ENCODE results near the gene C20orf144.
A peak's percentile ranks its signal among the peaks of the same experiment; 100 is the strongest.
"Not testable (repeated sequence)": the region's sequence is repeated elsewhere in the genome, so short reads cannot be mapped to it uniquely, and the experiment has no call there.

The C20orf144 gene

GRCh38 chr20:33646191-33646590 lies 15.9 kb upstream of the C20orf144 start:
- Histone ChIP-seq H4K20me1 (ENCODE audit: insufficient read depth, low read length) (peaks cover 9% of the 10 kb centered on the region; the same call in 1 of the 2 replicates), H3K9me3 (ENCODE audit: insufficient read depth, low read length, severe bottlenecking) (no peaks in the 10 kb centered on the region), H3K79me2 (ENCODE audit: insufficient read depth, low read length) (no peaks in the 10 kb centered on the region), H3K4me1 (ENCODE audit: insufficient read depth, low read length) (no peaks in the 10 kb centered on the region), H3K27me3 (ENCODE audit: insufficient read depth, low read length, poor library complexity) (no peaks in the 10 kb centered on the region), H3K4me2 (ENCODE audit: insufficient read depth, low read length) (no peak overlapping the region), H3K27ac (ENCODE audit: low read length) (no peak overlapping the region), H2AFZ (ENCODE audit: low read depth, low read length) (no peak overlapping the region), H3K4me3 (ENCODE audit: low read depth in 1 of 2, low read length in 2 of 2) (no peak overlapping the region), H3K36me3 (ENCODE audit: insufficient read depth, low read length) (peaks cover 45% of the 10 kb centered on the region), H3K9ac (ENCODE audit: low read depth, low read length) (no peak overlapping the region)
- no peak for TF ChIP-seq EZH2 (IDR thresholded peaks at IDR 0.05; ENCODE audit: borderline replicate concordance, low read depth, low read length, severe bottlenecking)
- no peak for TF ChIP-seq CTCF (IDR thresholded peaks at IDR 0.05; ENCODE audit: borderline replicate concordance, extremely low read depth, low read length, poor library complexity, severe bottlenecking)
- DNase-seq = no peak
- no peak for ATAC-seq (ENCODE audit: insufficient read depth, low read depth)

GRCh38 chr20:33646959-33647602 lies 15.0 kb upstream of the C20orf144 start:
- not testable (repeated sequence) for H3K9me3 ChIP-seq (ENCODE audit: insufficient read depth, low read length, severe bottlenecking); H3K79me2 ChIP-seq (ENCODE audit: insufficient read depth, low read length); H4K20me1 ChIP-seq (ENCODE audit: insufficient read depth, low read length); DNase-seq; H3K4me3 ChIP-seq (ENCODE audit: low read depth in 1 of 2, low read length in 2 of 2); H2AFZ ChIP-seq (ENCODE audit: low read depth, low read length); H3K27ac ChIP-seq (ENCODE audit: low read length); H3K4me1 ChIP-seq (ENCODE audit: insufficient read depth, low read length); H3K9ac ChIP-seq (ENCODE audit: low read depth, low read length); H3K27me3 ChIP-seq (ENCODE audit: insufficient read depth, low read length, poor library complexity); H3K4me2 ChIP-seq (ENCODE audit: insufficient read depth, low read length)
- peak; percentile 68 for ATAC-seq (ENCODE audit: insufficient read depth, low read depth)
- H3K36me3 ChIP-seq (ENCODE audit: insufficient read depth, low read length) = peaks cover 37% of the 10 kb centered on the region

- Histone ChIP-seq H3K9ac (ENCODE audit: low read depth, low read length) (no peak overlapping the region), H3K36me3 (ENCODE audit: insufficient read depth, low read length) (peaks cover 32% of the 10 kb centered on the region), H3K4me2 (ENCODE audit: insufficient read depth, low read length) (no peak overlapping the region), H3K27ac (ENCODE audit: low read length) (no peak overlapping the region), H3K4me1 (ENCODE audit: insufficient read depth, low read length) (no peaks in the 10 kb centered on the region), H4K20me1 (ENCODE audit: insufficient read depth, low read length) (peaks cover 9% of the 10 kb centered on the region; the same call in 1 of the 2 replicates), H2AFZ (ENCODE audit: low read depth, low read length) (no peak overlapping the region), H3K27me3 (ENCODE audit: insufficient read depth, low read length, poor library complexity) (no peaks in the 10 kb centered on the region), H3K4me3 (ENCODE audit: low read depth in 1 of 2, low read length in 2 of 2) (no peak overlapping the region), H3K9me3 (ENCODE audit: insufficient read depth, low read length, severe bottlenecking) (no peaks in the 10 kb centered on the region), H3K79me2 (ENCODE audit: insufficient read depth, low read length) (no peaks in the 10 kb centered on the region)
- TF ChIP-seq CTCF (IDR thresholded peaks at IDR 0.05; ENCODE audit: borderline replicate concordance, extremely low read depth, low read length, poor library complexity, severe bottlenecking) = no peak
- TF ChIP-seq EZH2 (IDR thresholded peaks at IDR 0.05; ENCODE audit: borderline replicate concordance, low read depth, low read length, severe bottlenecking) = no peak
- ATAC-seq (ENCODE audit: insufficient read depth, low read depth) (no peak), DNase-seq (no peak)
Observed at GRCh38 chr20:33647603-33648395, 14.3 kb upstream of the C20orf144 start.

GRCh38 chr20:33648396-33649004 lies 13.6 kb upstream of the C20orf144 start:
- Histone ChIP-seq H3K4me1 (ENCODE audit: insufficient read depth, low read length) (no peaks in the 10 kb centered on the region), H3K4me3 (ENCODE audit: low read depth in 1 of 2, low read length in 2 of 2) (no peak overlapping the region), H3K27me3 (ENCODE audit: insufficient read depth, low read length, poor library complexity) (no peaks in the 10 kb centered on the region), H2AFZ (ENCODE audit: low read depth, low read length) (no peak overlapping the region), H3K27ac (ENCODE audit: low read length) (no peak overlapping the region), H3K36me3 (ENCODE audit: insufficient read depth, low read length) (peaks cover 25% of the 10 kb centered on the region), H3K9ac (ENCODE audit: low read depth, low read length) (no peak overlapping the region), H4K20me1 (ENCODE audit: insufficient read depth, low read length) (peaks cover 9% of the 10 kb centered on the region; the same call in 1 of the 2 replicates), H3K9me3 (ENCODE audit: insufficient read depth, low read length, severe bottlenecking) (no peaks in the 10 kb centered on the region), H3K79me2 (ENCODE audit: insufficient read depth, low read length) (no peaks in the 10 kb centered on the region), H3K4me2 (ENCODE audit: insufficient read depth, low read length) (no peak overlapping the region)
- TF ChIP-seq EZH2 (IDR thresholded peaks at IDR 0.05; ENCODE audit: borderline replicate concordance, low read depth, low read length, severe bottlenecking) (no peak), CTCF (IDR thresholded peaks at IDR 0.05; ENCODE audit: borderline replicate concordance, extremely low read depth, low read length, poor library complexity, severe bottlenecking) (no peak)
- ATAC-seq (ENCODE audit: insufficient read depth, low read depth) (no peak), DNase-seq (no peak)
